ENCODE results near the gene HLA-DOA.

- TF ChIP-seq CTCF (IDR thresholded peaks at IDR 0.05; ENCODE audit: poor library complexity), result no peak
- TF ChIP-seq EZH2phosphoT487 (IDR thresholded peaks at IDR 0.05; ENCODE audit: low read depth, severe bottlenecking, unreplicated experiment), result no peak
Measured at GRCh38 chr6:32971581-32972352, 37.6 kb downstream of the HLA-DOA start.

Data from hepatocyte (in vitro differentiated cells).